GM10266 (cell line): ENCODE results near the gene ZNF831.

Experiments used
- DNase-seq: peaks from one replicate; pipeline ENCODE4 v3.0.0; 2012; ENCODE audit errors: extremely low spot score
- TF ChIP-seq, protein P1 (sequence below): IDR thresholded peaks from 2 replicates; pipeline ENCODE4 v1.5.1; 2012; ENCODE audit warnings: mild to moderate bottlenecking, low read depth; ENCODE audit not compliant: control insufficient read depth, insufficient read depth; ENCODE audit errors: missing control alignments

The ZNF831 gene

DNA sequence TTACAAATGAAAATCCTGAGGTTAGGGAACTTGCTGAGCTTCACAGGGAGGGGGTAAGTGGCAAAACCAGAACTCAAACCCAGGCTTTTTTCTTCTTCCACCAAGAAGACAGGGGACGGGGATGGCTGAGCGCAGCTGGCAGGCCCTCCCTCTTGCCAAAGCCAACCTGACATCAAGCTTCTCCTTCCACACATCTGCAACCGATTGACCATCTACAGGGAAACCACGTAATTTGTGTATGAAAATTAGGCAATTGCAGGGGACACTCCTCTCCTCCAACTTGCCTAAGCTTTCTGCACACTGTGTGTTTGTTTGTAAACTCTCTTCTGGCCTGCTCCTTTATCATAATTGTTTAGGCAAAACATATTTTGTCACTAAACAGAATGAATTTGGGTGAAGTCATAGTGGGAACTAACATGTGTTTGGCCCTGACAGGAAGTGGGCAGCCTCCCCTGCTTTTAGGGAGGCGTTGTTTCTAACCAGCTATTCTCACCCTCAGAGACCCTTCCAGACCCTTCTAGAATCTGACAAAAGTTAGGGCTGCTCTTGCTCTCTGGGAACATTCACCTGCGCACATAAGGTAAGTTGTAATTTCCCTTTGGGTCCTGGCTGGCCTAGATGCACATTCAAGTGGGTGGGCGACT, 18.9 kb downstream of the ZNF831 start:
- DNase-seq, result no peak
- TF ChIP-seq, protein P1, sequence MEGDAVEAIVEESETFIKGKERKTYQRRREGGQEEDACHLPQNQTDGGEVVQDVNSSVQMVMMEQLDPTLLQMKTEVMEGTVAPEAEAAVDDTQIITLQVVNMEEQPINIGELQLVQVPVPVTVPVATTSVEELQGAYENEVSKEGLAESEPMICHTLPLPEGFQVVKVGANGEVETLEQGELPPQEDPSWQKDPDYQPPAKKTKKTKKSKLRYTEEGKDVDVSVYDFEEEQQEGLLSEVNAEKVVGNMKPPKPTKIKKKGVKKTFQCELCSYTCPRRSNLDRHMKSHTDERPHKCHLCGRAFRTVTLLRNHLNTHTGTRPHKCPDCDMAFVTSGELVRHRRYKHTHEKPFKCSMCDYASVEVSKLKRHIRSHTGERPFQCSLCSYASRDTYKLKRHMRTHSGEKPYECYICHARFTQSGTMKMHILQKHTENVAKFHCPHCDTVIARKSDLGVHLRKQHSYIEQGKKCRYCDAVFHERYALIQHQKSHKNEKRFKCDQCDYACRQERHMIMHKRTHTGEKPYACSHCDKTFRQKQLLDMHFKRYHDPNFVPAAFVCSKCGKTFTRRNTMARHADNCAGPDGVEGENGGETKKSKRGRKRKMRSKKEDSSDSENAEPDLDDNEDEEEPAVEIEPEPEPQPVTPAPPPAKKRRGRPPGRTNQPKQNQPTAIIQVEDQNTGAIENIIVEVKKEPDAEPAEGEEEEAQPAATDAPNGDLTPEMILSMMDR, result no peak

DNA sequence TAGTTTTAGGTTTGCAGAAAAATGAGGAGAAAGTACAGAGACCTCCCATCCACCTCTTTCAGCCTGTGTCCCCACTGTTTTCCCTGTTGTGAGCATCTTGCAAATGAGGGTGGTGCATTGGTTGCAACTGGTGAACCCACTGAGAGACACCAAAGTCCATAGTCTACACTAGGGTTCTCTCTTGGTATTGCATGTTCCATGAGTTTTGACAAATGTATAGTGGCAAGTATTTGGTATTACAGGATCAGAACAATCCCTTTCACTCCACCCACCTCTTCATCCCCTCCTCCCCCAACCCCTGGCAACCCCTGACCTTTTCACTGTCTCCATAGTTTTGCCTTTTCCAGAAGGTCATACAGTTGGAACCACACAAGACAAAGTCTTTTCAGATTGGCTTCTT, 20.1 kb downstream of the ZNF831 start:
- no peak for DNase-seq
- TF ChIP-seq, protein P1, result no peak

DNA sequence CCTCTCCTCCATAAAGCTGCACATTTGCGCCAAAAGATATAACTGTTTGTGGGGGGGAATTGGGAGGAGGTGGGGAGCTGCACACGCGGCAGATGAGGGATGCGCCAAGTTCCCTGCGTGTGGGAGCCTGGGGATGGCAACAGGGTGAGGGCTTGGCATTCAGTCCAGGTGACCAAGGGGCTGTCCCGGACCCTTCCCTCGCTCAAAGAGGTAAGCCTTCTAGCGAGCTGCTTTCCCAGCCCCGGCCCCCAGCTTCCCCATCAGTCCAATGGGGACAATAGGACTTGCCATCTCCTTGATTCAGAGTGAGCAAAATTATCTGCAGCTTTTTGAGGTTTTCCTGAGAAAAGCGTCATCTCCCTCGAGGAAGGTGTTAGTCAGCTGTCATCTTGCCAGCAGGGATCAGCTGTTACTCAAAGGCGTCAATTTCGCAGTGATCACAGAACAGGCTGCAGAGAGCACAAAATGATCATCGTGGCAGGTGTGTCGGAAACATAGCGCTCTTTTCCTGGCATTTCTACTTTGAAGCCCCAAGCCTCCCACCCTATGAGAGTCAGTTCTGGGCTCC, 21.3 kb downstream of the ZNF831 start:
- no peak for DNase-seq
- TF ChIP-seq, protein P1, result no peak

DNA sequence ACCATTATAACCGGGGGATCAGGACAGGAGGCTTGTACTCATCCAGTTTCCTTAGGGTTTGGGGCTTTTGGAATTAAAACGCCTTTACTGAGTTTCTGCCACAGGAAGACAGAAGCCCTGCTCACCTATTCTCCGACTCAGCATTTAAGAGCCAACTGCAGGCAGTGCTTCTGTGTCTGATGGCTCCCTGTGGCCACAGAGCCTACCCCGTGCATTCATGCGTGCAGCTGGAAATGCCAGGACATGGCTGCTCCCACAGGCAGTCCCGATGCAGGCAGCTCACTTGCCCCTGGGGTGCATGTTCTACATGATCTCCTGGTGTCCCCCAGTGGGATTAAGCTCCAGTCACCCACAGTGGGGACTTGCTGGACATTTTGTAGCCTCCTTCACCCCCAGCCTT, 22.2 kb downstream of the ZNF831 start:
- no peak for DNase-seq
- TF ChIP-seq, protein P1, result no peak

DNA sequence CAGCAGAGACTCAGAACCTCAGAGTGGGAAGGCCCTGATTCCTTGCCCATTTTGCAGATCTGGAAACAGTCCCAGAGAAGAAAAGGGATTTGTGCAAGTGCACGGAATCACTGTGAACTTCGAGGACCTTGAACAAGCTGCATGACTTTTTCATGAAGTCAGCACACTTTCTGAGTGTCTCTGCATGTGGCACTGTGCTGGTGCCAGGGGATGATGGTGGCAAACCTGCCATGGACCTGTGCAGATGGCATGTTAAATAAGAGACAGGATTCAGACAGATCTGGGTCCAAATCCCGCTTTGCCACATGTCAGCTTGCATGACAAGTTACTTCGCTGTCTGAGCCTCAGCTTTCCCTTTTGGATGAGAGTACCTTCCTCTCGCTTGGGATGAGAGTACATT, 26.8 kb downstream of the ZNF831 start:
- DNase-seq, result no peak
- TF ChIP-seq, protein P1, result no peak

DNA sequence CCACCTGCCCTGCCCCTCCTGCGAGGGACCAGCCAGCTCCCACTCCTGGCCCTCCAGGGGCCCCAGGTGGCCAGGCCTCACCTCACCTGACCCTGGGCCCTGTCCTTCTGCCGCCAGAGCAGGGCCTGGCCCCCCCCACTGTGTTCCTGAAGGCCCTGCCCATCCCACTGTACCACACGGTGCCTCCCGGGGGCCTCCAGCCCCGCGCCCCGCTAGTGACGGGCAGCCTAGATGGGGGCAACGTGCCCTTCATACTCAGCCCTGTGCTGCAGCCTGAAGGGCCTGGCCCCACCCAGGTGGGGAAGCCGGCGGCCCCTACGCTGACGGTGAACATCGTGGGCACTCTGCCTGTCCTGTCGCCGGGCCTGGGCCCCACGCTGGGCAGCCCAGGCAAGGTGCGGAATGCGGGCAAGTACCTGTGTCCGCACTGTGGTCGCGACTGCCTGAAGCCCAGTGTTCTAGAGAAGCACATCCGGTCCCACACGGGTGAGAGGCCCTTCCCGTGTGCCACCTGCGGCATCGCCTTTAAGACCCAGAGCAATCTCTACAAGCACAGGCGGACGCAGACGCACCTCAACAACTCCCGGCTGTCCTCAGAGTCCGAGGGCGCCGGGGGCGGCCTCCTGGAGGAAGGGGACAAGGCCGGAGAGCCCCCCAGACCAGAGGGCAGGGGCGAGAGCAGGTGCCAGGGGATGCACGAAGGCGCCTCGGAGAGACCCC, 27.6 kb downstream of the ZNF831 start:
- no peak for DNase-seq
- TF ChIP-seq, protein P1, result no peak
